ENCODE measurements around the gene MLLT11. TPM values are rescaled to one million over a fixed set of nuclear protein-coding genes. Genes with fewer than 3 reads are reported as not detected.

The MLLT11 gene
- total and polyA plus RNA-seq, 2 experiments from 2014 or later = 16.9 to 34.3 TPM

GRCh38 chr1:151051356-151052009 is 8.7 kb upstream of the MLLT11 start:
- Histone ChIP-seq H3K27me3 (no peaks in the 10 kb centered on the region), H3K4me2 (no peak overlapping the region), H3K4me3 (no peak overlapping the region), H3K27ac (no peak overlapping the region), H3K9me3 (ENCODE audit: low read depth) (no peaks in the 10 kb centered on the region), H4K20me1 (ENCODE audit: insufficient read depth, poor library complexity, severe bottlenecking) (peaks cover 7% of the 10 kb centered on the region), H2AFZ (no peak overlapping the region), H3K4me1 (ENCODE audit: insufficient read depth) (peaks cover 15% of the 10 kb centered on the region), H3K9me2 (replicated peaks; ENCODE audit: insufficient read depth) (no peaks in the 10 kb centered on the region), H3K36me3 (replicated peaks; ENCODE audit: insufficient read depth, low read depth) (no peaks in the 10 kb centered on the region), H3K79me2 (peaks cover 38% of the 10 kb centered on the region)
- no peak for DNase-seq (ENCODE audit: low spot score)
- 67% methylated on average over 2 of the region's 2 CpGs for WGBS (ENCODE audit: low lambda C conversion rate, missing lambda C conversion rate)
- TF ChIP-seq CTCF (IDR thresholded peaks at IDR 0.05; ENCODE audit: poor library complexity) (no peak), EZH2phosphoT487 (IDR thresholded peaks at IDR 0.05; ENCODE audit: low read depth, severe bottlenecking, unreplicated experiment) (no peak), EZH2 (IDR thresholded peaks at IDR 0.05; ENCODE audit: borderline replicate concordance) (no peak)

GRCh38 chr1:151054971-151055547 is 5.1 kb upstream of the MLLT11 start:
- Histone ChIP-seq H3K4me2 (peak overlapping the region; percentile 96), H3K9me3 (ENCODE audit: low read depth) (no peaks in the 10 kb centered on the region), H4K20me1 (ENCODE audit: insufficient read depth, poor library complexity, severe bottlenecking) (peaks cover 19% of the 10 kb centered on the region), H3K36me3 (replicated peaks; ENCODE audit: insufficient read depth, low read depth) (no peaks in the 10 kb centered on the region), H3K27ac (peak overlapping the region; percentile 100), H3K27me3 (no peaks in the 10 kb centered on the region), H3K4me3 (no peak overlapping the region), H3K79me2 (peaks cover 63% of the 10 kb centered on the region), H3K9me2 (replicated peaks; ENCODE audit: insufficient read depth) (no peaks in the 10 kb centered on the region), H2AFZ (no peak overlapping the region), H3K4me1 (ENCODE audit: insufficient read depth) (peaks cover 25% of the 10 kb centered on the region)
- 83% methylated on average over 4 of the region's 4 CpGs for WGBS (ENCODE audit: low lambda C conversion rate, missing lambda C conversion rate)
- no peak for DNase-seq (ENCODE audit: low spot score)
- no peak for TF ChIP-seq CTCF (IDR thresholded peaks at IDR 0.05; ENCODE audit: poor library complexity)
- TF ChIP-seq EZH2 (IDR thresholded peaks at IDR 0.05; ENCODE audit: borderline replicate concordance) = no peak
- no peak for TF ChIP-seq EZH2phosphoT487 (IDR thresholded peaks at IDR 0.05; ENCODE audit: low read depth, severe bottlenecking, unreplicated experiment)

- H3K4me3 ChIP-seq = no peak overlapping the region
- H3K79me2 ChIP-seq = peaks cover 66% of the 10 kb centered on the region
- WGBS (ENCODE audit: low lambda C conversion rate, missing lambda C conversion rate) = 47% methylated on average over 2 of the region's 2 CpGs
These were observed 4.6 kb upstream of the MLLT11 start for GRCh38 chr1:151055581-151055980.

More at GRCh38 chr1:151055581-151055980, 4.6 kb upstream of the MLLT11 start:
- TF ChIP-seq EZH2phosphoT487 (IDR thresholded peaks at IDR 0.05; ENCODE audit: low read depth, severe bottlenecking, unreplicated experiment) (no peak), CTCF (IDR thresholded peaks at IDR 0.05; ENCODE audit: poor library complexity) (no peak), EZH2 (IDR thresholded peaks at IDR 0.05; ENCODE audit: borderline replicate concordance) (no peak)
- no peak for DNase-seq (ENCODE audit: low spot score)
- Histone ChIP-seq H3K27ac (peak overlapping the region; percentile 100), H2AFZ (no peak overlapping the region), H3K4me2 (peak overlapping the region; percentile 96), H3K4me1 (ENCODE audit: insufficient read depth) (peaks cover 25% of the 10 kb centered on the region), H3K36me3 (replicated peaks; ENCODE audit: insufficient read depth, low read depth) (no peaks in the 10 kb centered on the region), H4K20me1 (ENCODE audit: insufficient read depth, poor library complexity, severe bottlenecking) (peaks cover 19% of the 10 kb centered on the region), H3K9me3 (ENCODE audit: low read depth) (no peaks in the 10 kb centered on the region), H3K9me2 (replicated peaks; ENCODE audit: insufficient read depth) (no peaks in the 10 kb centered on the region), H3K27me3 (no peaks in the 10 kb centered on the region)
